HS-5 (cell line): ENCODE results near the gene PPM1F.
"Not testable (repeated sequence)": the region's sequence is repeated elsewhere in the genome, so short reads cannot be mapped to it uniquely, and the experiment has no call there.

Experiments
- DNase-seq: peaks from one replicate; pipeline ENCODE4 v3.0.0-alpha.2; 2012; ENCODE audit warnings: low read depth

The PPM1F gene

DNA sequence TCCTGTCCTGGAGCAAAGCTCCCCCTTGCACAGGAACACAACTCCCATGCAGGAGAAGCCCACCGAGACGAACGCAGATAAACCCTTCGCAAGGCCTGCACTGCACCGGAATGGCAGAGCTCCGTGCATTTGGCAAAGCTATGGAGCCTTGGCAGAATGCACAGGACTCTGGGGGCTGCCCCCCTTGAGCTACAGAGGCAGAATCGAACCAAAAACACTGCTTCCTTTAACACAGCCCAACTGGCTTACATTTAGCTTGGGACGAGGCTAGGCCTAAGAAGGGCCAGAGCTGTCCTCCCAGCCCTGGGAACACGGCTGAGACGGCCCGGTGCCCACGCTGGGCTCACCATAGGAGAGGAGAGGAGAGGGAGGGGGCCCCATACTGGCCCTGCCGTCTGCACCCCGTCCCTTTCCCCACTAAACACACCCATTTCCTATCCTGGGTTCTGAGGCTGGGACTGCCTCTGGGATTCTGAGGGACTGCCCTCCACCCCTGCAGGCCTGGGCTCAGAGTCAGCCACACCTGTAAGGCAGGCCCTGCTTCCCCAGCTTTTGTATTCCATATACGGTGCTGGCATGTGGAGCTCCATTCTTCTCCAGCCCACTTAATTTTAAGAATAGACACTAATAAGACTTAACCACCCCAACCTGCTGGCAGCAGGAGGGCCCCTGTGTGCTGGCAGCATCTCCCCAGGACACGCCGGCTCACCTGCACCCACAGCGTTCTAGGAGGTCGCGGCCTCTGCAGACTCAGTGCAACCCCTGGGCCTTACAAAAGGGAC lies 32.9 kb downstream of the PPM1F start:
- no peak for DNase-seq

DNA sequence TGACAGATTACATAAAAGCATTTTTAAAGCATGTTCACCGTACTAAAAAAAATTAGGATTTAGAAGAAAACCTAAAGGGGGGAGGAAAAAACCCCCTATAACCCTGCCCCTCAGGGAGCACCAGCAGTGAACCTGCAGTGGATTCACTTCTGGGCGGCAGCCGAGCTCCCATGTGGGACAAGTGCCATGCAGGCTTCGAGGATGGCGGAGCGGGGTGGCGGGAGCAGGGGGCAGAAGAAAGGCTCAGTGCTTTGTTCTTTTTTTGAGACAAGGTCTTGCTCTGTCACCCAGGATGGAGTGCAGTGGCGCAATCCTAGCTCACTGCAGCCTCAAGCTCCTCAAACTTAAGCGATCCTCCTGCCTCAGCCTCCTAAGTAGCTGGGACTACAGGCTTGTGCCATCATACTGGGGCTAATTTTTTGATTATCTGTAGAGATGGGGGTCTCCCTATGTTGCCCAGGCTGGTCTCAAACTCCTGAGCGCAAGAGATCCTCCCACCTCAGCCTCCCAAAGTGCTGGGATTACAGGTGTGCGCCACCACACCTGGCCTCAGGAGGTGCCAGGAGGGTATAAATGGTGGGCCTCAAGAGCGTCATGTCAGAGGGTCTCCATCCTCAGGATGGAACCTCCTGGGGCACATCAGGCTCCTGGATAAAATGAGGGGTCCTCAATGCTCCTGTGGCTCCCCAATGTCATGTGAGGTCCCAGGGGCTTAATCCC lies 34.0 kb downstream of the PPM1F start:
- no peak for DNase-seq

DNA sequence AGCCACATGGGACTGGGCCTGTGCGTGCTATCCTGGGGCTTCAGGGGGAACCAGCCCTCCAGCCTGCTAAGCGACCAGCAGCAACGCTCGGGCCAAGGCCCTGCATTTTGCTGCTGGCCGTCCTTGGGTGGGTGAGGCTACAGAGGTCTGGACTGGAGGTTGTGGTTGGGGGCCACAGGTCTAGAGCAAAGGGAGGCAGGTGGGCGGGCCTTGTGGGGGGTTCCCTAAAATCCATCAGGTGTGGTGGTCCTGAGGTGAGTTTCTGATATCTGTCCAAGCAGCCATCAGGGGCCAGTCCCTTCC lies 34.7 kb downstream of the PPM1F start:
- DNase-seq: no peak

DNA sequence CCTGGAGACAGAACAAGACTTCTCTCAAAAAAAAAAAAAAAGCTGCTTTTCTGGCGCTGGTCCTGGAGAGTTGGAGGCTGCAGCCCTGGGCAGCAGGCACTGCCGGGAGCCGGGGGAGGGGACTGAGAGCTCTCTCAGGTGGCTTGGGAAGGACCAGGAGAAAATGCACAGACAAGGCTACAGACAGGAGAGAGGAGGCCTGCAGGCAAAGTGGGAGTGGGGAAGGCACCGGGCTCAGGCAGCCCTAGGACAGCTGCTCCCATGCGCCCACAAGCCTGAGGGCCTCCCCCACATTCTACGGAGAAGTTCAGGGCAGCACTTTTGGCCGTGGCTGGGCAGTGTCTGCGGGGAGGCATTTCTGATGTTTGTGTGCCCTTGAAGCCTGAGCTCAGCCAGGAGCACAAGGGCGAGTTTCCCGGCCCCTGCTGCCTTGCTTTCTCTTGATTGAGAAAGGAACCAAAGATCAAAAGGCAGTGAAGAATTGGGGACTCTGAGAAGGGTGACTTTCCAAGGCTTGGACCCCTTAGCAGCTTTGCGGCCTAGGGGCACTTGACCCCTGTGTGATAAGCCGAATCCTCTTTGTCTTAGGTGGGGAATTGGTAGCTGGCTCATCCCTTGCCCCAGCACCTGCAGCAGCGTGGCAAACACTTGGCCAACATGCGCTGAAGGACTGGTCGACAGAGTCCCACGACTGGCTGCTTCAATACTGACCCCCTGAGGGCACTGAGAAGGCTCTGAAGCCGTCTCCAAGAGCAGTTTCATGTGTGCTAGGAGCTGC lies 35.3 kb downstream of the PPM1F start:
- DNase-seq: no peak

DNA sequence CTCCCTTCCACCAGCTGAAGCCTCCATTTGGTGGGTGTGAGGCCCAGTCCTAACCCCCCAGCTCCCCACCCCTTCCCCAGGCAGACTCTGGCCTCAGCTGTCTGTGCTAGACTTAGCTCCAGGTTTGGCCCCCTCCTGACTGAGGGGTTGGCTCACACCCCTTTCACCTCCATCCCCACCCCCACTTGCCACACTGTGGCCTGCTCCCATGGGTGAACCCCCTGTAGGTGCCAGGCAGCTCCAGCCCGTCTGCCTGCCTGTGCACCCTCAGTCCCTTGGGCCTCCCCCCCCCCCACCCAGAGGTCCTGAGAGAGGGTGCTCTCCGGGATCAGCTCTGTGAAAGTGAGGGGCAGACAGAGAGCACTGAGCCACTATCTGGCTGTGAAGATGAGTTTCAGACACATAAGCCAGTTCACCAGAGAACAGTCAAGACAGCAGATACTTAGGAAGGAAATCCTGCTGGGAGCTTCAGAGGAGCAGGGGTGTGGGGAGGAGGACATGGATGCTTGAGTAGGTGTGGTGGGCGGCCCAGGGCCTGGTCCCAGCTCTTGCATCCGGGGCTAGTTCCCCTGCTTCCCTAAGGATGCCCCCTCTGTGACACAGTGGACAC lies 36.2 kb downstream of the PPM1F start:
- no peak for DNase-seq

DNA sequence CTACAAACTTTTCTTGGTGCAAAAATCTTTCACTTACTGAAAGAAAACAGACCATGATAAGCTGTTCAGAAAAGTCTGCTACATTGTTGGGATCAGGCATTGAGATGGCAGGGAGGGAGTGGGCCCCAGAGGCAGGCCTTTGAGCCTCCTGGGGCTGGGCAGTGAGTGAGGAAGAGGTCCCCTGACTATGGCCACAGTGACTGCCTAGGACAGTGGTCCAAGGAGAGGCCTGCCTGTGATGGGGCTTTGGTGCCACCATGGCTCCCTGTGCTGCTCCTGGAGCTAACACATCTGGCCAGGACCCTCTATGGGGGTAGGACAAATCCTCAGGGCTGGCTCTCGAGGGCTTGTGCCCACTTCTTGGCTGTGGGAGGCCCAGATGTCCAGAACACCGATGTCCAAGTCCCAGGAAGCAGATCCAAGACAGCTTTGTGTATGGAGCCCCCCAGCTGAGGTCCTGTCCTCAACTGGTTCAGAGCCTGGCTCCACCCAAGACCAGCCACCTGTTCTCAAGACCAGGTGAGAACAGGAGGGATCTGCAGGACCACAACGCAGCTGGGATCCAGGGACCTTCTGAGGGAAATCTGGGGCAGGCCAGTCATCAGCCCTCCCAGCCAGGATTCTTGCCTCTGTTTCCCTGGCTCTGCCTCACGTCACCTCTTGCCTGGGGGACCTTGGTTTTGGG lies 36.9 kb downstream of the PPM1F start:
- no peak for DNase-seq

DNA sequence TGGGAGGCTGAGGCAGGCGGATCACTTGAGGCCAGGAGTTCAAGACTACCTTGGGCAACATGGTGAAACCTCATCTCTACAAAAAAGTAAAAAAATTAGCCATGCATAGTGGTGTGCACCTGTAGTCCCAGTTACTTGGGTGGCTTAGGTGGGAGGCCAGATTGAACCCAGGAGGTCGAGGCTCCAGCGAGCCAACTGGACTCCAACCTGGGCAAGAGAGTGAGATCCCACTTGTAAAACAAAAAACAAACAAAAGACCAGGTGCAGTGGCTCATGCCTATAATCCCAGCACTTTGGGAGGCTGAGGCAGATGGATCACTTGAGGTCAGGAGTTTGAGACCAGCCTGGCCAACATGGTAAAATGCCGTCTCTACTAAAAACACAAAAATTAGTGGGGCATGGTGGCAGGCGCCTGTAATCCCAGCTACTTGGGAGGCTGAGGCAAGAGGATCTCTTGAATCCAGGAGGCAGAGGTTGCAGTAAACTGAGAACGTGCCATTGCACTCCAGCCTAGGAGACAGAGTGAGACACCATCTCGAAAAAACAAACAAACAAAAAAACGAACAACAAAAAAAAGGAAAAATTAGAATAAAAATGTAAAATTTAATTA lies 38.5 kb downstream of the PPM1F start:
- not testable (repeated sequence) for DNase-seq

DNA sequence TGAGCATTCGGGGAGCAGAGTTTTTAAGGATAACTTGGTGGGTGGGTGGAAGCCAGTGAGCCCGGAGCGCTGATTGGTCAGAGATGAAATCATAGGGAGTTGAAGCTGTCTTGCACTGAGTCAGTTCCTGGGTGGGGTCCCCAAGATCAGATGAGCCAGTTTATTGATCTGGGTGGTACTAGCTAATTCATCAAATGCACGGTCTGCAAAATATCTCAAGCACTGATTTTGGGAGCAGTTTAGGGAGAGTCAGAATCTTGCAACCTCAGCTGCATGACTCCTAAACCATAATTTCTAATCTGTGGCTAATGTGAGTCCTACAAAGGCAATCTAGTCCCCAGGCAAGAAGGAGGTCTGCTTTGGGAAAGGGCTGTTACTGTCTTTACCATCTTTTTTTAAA lies 42.3 kb downstream of the PPM1F start:
- DNase-seq: not testable (repeated sequence)

DNA sequence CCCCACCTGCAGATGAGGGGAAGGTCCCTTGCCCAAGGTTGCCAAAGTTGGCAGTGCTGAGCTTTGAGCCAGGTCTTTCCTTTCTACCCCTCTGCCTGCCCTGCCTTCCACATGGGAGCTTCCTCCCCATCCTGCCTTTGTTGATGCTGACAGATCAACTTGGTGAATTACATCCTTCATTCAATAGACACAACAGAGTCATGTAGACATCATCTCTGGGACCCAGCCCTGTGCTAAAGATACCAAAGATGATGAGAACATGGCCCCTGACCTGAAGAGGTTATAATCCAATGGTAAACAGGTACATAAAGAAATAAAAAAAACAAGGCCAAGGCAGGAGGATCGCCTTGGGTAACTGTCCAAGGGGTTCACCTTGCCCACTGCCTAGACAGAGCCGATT lies 42.8 kb downstream of the PPM1F start:
- no peak for DNase-seq

DNA sequence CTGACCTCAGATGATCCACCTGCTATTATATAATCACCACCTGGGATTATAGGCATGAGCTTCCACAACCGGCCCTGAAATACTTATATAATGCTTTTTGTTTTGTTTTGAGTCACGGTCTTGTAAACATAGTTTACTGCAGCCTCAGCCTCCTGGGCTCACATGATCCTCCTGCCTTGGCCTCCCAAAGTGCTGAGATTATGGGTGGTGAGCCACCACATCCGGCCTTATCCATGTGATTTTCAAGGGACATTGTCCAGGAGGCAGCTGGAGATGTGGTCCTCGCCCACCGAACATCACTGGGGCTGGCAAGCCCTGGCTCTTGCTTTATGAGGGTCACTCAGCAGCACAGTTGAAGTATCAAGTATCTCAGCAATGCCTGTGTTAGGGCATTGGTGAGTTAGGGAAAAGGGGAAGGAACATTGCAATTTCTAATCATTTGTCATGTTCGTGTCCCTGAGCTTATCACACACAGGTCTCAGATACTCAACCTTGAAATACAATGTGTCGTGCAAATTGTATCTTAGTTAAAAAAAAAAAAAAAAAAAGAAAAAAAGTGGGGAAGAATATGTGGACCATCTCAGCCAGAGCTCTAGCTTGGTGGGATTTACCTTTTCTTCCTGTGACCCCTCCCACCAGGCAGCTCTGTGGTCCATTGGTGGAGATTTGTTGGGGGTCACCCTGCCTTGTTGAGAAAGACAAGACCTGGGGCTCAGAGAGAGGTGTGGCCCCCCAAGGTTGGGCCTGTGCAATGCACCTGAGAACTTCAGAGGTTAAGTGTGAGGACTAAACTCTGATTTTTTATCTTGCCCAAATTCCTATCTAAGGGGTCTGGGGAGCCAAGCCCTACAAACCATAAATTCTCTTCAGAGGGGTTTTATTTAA lies 44.8 kb downstream of the PPM1F start:
- no peak for DNase-seq

DNA sequence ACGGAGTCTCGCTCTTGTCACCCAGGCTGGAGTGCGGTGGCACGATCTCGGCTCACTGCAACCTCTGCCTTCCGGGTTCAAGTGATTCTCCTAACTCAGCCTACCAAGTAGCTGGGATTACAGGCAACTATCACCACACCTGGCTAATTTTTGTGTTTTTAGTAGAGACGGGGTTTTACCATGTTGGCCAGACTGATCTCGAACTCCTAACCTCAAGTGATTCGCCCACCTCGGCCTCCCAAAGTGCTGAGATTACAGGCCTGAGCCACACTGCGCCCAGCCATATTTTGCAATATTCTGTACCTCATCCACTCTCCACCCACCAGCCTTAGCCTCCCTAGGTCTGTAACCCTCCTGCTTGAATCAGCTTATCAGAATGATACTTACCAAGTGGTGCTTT lies 47.4 kb downstream of the PPM1F start:
- not testable (repeated sequence) for DNase-seq

DNA sequence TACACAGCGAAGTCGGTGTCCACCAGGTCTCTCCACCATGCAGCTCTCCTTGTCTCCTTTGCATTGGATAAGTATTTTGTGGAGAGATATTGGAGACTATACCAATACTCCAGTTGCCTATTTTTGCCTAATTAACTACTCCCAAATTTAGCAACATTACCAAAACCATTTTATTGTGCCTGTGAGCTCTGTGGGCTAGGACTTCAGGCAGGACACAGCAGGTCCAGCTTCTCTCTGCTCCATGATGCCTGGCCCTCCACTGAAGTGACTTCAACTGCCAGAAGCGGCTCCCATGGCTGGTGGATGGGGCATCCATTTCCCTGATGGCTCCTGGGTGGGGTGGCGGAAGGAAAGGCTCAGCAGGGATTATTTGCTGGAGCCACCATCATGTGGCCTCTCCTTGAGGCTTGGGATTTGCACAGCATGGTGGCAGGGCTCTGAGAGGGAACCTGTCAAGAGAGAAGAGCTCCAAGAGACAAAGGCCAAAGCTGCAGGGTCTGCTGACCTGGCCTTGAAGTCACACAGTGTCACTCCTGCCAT lies 48.3 kb downstream of the PPM1F start:
- DNase-seq: no peak

DNA sequence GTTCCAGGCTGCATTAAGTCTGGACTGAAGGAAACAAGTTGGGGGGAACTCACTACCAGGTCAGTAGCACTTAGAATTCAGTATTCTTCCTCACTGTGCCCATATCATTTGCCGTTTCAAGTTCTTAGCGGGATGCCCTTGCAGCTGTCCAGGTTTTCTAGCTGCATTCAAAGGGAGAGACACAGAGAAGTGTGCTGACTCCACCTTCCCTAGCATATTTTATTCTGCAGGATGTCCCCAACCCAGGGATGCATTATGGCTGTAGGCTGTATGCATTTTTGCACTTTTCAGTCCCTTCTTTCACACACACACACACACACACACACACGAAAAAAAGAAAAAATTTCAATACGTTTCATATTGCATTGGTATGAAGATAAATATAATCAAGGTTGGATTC lies 49.4 kb downstream of the PPM1F start:
- no peak for DNase-seq

DNA sequence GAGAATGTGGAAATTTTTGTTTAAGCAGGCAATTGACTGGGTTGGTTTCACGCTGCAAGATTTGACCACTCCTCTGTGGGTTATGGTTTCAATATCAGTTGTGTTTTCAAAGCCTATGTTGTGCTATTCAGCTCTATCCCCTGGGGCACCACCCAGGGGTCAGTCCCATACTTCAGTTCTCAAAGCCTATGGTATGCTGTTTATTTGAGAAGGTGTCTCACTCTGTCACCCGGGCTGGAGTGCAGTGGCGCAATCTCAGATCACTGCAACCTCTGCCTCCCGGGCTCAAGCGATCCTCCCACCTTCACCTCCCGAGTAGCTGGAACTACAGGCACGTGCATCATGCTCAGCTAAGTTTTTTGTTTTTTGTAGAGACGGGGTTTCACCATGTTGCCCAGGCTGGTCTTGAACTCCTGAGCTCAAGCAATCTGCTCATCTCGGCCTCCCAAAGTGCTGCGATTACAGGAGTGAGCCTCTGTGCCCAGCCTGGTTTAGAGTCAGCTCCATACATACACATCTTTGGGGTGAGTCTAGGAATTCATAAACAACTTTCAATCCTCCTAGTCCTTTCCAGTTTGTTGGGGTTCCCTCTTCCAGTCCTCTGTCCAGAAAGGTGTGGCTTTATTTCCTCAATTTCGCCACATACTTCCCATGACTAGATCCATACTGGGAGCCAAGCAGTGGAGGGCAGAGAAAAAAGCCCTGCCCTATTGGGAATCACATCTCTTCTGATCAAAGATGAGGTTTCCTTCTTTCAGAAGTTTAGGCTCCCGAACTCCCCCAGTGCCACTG lies 50.2 kb downstream of the PPM1F start:
- DNase-seq: no peak

DNA sequence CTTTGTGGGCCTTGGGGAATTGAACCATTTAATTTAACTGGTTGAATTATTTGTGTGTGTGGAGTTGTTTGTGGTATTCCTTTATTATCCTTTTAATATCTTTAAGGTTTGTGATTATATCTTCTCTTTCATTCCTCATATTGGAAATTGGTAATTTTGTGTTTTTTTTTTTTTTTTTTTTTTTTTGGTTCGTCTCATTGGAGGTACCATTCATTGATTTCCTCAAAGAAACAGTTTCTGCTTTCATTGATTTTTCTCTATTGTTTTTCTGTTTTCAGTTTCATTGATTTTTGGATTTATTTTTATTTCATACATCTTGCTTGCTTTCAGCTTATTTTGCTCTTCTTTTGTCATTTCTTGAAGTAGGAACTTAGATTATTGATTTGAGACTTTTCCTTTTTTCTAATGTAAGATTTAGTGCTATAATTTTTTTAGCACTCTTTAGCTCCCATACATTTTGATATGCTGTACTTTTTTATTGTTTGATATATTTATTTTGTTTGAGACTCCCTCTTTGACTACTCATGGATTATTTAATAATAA lies 54.2 kb downstream of the PPM1F start:
- no peak for DNase-seq

DNA sequence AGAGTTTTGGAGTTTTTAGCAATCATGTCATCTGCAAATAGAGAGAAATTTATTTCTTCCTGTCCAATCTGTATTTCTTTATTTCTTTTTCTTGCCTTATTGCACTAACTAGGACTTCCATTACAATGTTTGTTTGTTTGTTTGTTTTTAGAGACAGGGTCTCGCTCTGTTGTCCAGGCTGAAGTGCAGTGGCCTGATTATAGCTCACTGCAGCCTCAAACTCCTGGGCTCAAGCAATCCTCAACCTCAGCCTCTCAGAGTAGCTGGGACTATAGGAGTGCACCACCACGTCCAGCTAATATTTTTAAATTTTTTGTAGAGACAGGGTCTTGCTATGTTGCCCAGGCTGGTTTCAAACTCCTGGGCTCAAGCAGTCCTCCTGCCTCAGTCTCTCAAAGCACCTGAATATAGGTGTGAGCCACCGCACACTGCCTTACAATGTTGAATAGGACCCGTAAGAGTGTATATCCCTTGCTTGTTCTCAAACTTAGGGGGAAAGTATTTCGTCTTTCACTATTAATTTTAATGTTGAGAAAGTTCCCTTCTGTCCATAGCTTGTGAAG lies 55.6 kb downstream of the PPM1F start:
- no peak for DNase-seq

DNA sequence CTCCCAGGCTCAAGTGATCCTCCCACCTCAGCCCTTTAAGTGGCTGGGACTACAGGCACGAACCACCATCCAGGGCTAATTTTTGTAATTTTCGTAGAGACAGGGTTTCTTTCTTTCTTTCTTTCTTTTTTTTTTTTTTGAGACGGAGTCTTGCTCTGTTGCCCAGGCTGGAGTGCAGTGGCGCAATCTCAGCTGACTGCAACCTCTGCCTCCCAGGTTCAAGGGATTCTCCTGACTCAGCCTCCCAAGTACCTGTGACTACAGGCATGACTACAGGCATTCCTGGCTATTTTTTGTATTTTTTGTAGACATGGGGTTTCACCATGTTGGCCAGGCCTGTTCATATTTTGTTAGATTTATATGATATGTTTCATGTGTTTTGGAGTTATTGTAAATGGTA lies 56.4 kb downstream of the PPM1F start:
- DNase-seq: not testable (repeated sequence)

DNA sequence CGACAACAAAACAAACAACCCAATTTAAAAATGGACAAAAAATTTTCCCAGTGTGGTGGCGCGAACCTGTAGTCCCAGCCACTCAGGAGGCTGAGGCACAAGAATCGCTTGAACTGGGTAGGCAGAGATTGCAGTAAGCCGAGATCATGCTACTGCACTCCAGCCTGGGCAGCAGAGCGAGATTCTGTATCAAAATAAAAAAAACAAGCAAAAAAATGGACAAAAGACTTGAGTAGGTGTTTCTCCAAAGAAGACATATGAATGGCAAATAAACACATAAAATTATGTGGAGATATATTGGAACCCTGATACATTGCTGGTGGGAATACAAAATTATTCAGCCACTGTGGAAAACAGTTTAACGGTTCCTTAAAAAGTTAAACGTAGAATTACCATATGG lies 57.8 kb downstream of the PPM1F start:
- DNase-seq: no peak
